MM.1S (cell line): ENCODE measurements around the gene BICD1.

Experiments used
- EZH2 ChIP-seq: fragments of 300-600 bp; sonication (generic); optimal IDR thresholded peaks from 2 replicates; pipeline ENCODE3; 2017; ENCODE audit warnings: low read depth, mild to moderate bottlenecking, antibody characterized with exemption, low read length, mixed read lengths
- EZH2phosphoT487 ChIP-seq: fragments of 300-600 bp; sonication (generic); IDR thresholded peaks from 2 replicates; pipeline ENCODE4 v1.6.1; 2018; ENCODE audit warnings: antibody characterized with exemption, low read length
- TF ChIP-seq, protein P1 (sequence below): fragments of 300-600 bp; sonication (generic); IDR thresholded peaks from 2 replicates; pipeline ENCODE4 v1.5.1; 2016; ENCODE audit warnings: antibody characterized with exemption, low read length, mixed read lengths

DNA sequence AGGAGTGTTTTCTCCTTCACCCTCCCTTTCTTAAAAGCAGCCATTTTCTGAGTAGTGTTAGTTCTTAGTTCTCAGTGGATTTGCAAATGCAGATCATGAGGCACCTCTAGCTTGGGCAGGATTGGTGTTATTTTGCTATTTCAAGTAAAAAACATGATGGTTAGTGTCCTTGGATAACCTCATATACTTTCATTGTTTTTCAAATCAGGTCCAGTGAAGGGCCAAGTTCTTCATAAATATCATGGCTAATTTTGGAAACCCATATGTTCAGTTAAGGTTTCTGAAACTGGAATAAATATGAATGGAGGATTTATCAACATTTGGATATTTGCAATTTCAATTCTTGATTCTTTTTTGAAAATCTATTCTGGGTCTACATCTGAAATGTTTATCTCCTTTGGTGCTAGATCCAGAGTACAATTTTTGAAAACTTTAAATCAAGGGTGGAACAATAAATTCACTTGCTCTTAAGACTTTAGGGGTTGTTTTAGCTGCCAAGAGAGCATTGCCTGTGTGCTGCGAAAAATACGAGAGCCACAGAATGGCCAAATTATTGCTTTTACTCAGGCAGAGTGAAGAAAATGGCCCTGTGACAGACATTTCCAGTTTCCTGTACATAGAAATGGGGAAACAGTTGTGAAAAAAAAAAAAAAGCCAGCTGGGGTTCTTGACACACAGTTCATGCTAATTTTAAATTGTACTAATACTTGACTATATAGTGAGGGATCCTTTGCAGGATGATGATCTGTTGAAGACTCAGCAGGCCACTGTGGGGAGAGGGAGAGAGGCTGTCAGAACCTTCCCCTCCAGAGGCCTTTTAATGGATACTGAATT is 104.6 kb downstream of the BICD1 start:
- TF ChIP-seq, protein P1, sequence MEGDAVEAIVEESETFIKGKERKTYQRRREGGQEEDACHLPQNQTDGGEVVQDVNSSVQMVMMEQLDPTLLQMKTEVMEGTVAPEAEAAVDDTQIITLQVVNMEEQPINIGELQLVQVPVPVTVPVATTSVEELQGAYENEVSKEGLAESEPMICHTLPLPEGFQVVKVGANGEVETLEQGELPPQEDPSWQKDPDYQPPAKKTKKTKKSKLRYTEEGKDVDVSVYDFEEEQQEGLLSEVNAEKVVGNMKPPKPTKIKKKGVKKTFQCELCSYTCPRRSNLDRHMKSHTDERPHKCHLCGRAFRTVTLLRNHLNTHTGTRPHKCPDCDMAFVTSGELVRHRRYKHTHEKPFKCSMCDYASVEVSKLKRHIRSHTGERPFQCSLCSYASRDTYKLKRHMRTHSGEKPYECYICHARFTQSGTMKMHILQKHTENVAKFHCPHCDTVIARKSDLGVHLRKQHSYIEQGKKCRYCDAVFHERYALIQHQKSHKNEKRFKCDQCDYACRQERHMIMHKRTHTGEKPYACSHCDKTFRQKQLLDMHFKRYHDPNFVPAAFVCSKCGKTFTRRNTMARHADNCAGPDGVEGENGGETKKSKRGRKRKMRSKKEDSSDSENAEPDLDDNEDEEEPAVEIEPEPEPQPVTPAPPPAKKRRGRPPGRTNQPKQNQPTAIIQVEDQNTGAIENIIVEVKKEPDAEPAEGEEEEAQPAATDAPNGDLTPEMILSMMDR: no peak
- TF ChIP-seq EZH2 (no peak), EZH2phosphoT487 (no peak)
